IPS-20b (cell line): ENCODE results near the gene WDR45.

Experiments
- H3K27ac ChIP-seq: one replicate; pipeline ENCODE4 v1.5.1; 2013; ENCODE audit warnings: low read length
- H3K27me3 ChIP-seq: 2 replicates; pipeline ENCODE4 v1.6.1; 2013; ENCODE audit warnings: mild to moderate bottlenecking, low read length, inconsistent platforms; ENCODE audit not compliant: insufficient read depth
- H3K36me3 ChIP-seq: 2 replicates; pipeline ENCODE4 v1.6.1; 2013; ENCODE audit warnings: low read depth, mild to moderate bottlenecking, inconsistent platforms, low read length, moderate library complexity; ENCODE audit not compliant: insufficient read depth
- H3K4me1 ChIP-seq: 2 replicates; pipeline ENCODE4 v1.6.1; 2013; ENCODE audit warnings: mild to moderate bottlenecking, control low read depth, inconsistent platforms, low read length, moderate library complexity; ENCODE audit not compliant: insufficient read depth
- H3K4me3 ChIP-seq: 2 replicates; pipeline ENCODE4 v1.5.1; 2013; ENCODE audit warnings: mild to moderate bottlenecking, low read length, inconsistent platforms
- H3K9ac ChIP-seq: 2 replicates; pipeline ENCODE4 v1.6.1; 2013; ENCODE audit warnings: low read depth, mild to moderate bottlenecking, inconsistent platforms, low read length, moderate library complexity
- H3K9me3 ChIP-seq: 2 replicates; pipeline ENCODE4 v1.6.1; 2013; ENCODE audit warnings: mild to moderate bottlenecking, low read depth, low read length, inconsistent platforms; ENCODE audit not compliant: insufficient read depth

The WDR45 gene

GRCh38 chrX:49072712-49073095, 7.0 kb downstream of the WDR45 start:
- H3K27ac ChIP-seq, result no peak overlapping the region
- H3K9me3 ChIP-seq, result no peaks in the 10 kb centered on the region
- H3K4me1 ChIP-seq, result no peaks in the 10 kb centered on the region
- peak overlapping the region; percentile 81 for H3K4me3 ChIP-seq
- H3K36me3 ChIP-seq, result peaks cover 9% of the 10 kb centered on the region; the same call in 1 of the 2 replicates
- no peaks in the 10 kb centered on the region for H3K27me3 ChIP-seq
- H3K9ac ChIP-seq, result peak overlapping the region; percentile 79; the same call in 1 of the 2 replicates

GRCh38 chrX:49071877-49072711, 7.6 kb downstream of the WDR45 start:
- Histone ChIP-seq H3K36me3 (peaks cover 4% of the 10 kb centered on the region; the same call in 1 of the 2 replicates), H3K27ac (no peak overlapping the region), H3K9ac (no peak overlapping the region), H3K27me3 (no peaks in the 10 kb centered on the region), H3K4me3 (no peak overlapping the region; the same call in 1 of the 2 replicates), H3K9me3 (no peaks in the 10 kb centered on the region), H3K4me1 (no peaks in the 10 kb centered on the region)

- Histone ChIP-seq H3K36me3 (no peaks in the 10 kb centered on the region), H3K4me3 (no peak overlapping the region), H3K9ac (no peak overlapping the region), H3K27ac (no peak overlapping the region), H3K4me1 (no peaks in the 10 kb centered on the region), H3K27me3 (no peaks in the 10 kb centered on the region), H3K9me3 (no peaks in the 10 kb centered on the region)
Measured at GRCh38 chrX:49070988-49071387, 8.7 kb downstream of the WDR45 start.

- no peaks in the 10 kb centered on the region for H3K36me3 ChIP-seq
- no peaks in the 10 kb centered on the region for H3K4me1 ChIP-seq
- H3K9ac ChIP-seq, result no peak overlapping the region
- H3K27me3 ChIP-seq, result no peaks in the 10 kb centered on the region
- H3K27ac ChIP-seq, result no peak overlapping the region
- H3K9me3 ChIP-seq, result no peaks in the 10 kb centered on the region
- no peak overlapping the region for H3K4me3 ChIP-seq
Measured at GRCh38 chrX:49069038-49069437, 10.6 kb downstream of the WDR45 start.

- Histone ChIP-seq H3K27me3 (no peaks in the 10 kb centered on the region), H3K27ac (no peak overlapping the region), H3K4me1 (no peaks in the 10 kb centered on the region), H3K36me3 (no peaks in the 10 kb centered on the region), H3K4me3 (no peak overlapping the region), H3K9ac (no peak overlapping the region), H3K9me3 (no peaks in the 10 kb centered on the region)
Measured at GRCh38 chrX:49067285-49068120, 12.2 kb downstream of the WDR45 start.

GRCh38 chrX:49066690-49067089, 13.0 kb downstream of the WDR45 start:
- H3K27ac ChIP-seq, result no peak overlapping the region
- no peaks in the 10 kb centered on the region for H3K4me1 ChIP-seq
- no peaks in the 10 kb centered on the region for H3K36me3 ChIP-seq
- H3K9ac ChIP-seq, result no peak overlapping the region
- no peaks in the 10 kb centered on the region for H3K27me3 ChIP-seq
- H3K9me3 ChIP-seq, result no peaks in the 10 kb centered on the region
- no peak overlapping the region for H3K4me3 ChIP-seq

- Histone ChIP-seq H3K4me3 (no peak overlapping the region), H3K27me3 (no peaks in the 10 kb centered on the region), H3K4me1 (no peaks in the 10 kb centered on the region), H3K9me3 (no peaks in the 10 kb centered on the region), H3K9ac (no peak overlapping the region), H3K36me3 (no peaks in the 10 kb centered on the region), H3K27ac (no peak overlapping the region)
Measured at GRCh38 chrX:49066278-49066677, 13.4 kb downstream of the WDR45 start.

- H3K9me3 ChIP-seq, result no peaks in the 10 kb centered on the region
- H3K36me3 ChIP-seq, result no peaks in the 10 kb centered on the region
Measured at GRCh38 chrX:49064735-49065134, 15.0 kb downstream of the WDR45 start.

GRCh38 chrX:49064303-49064702, 15.4 kb downstream of the WDR45 start:
- Histone ChIP-seq H3K4me1 (no peaks in the 10 kb centered on the region; the same call in 1 of the 2 replicates), H3K9me3 (no peaks in the 10 kb centered on the region), H3K9ac (no peak overlapping the region), H3K27me3 (no peaks in the 10 kb centered on the region), H3K4me3 (no peak overlapping the region), H3K27ac (no peak overlapping the region), H3K36me3 (no peaks in the 10 kb centered on the region)

More at GRCh38 chrX:49064735-49065134, 15.0 kb downstream of the WDR45 start:
- H3K27ac ChIP-seq, result no peak overlapping the region
- no peaks in the 10 kb centered on the region; the same call in 1 of the 2 replicates for H3K4me1 ChIP-seq
- H3K4me3 ChIP-seq, result no peak overlapping the region
- no peak overlapping the region for H3K9ac ChIP-seq
- no peaks in the 10 kb centered on the region for H3K27me3 ChIP-seq

- Histone ChIP-seq H3K4me1 (no peaks in the 10 kb centered on the region; the same call in 1 of the 2 replicates), H3K36me3 (no peaks in the 10 kb centered on the region), H3K9me3 (no peaks in the 10 kb centered on the region)
Measured at GRCh38 chrX:49063715-49064114, 16.0 kb downstream of the WDR45 start.

GRCh38 chrX:49061916-49062315, 17.8 kb downstream of the WDR45 start:
- H3K9me3 ChIP-seq, result no peaks in the 10 kb centered on the region
- no peaks in the 10 kb centered on the region for H3K36me3 ChIP-seq
- H3K9ac ChIP-seq, result no peak overlapping the region

More at GRCh38 chrX:49063715-49064114, 16.0 kb downstream of the WDR45 start:
- Histone ChIP-seq H3K27me3 (no peaks in the 10 kb centered on the region), H3K4me3 (no peak overlapping the region), H3K27ac (no peak overlapping the region), H3K9ac (no peak overlapping the region)

More at GRCh38 chrX:49061916-49062315, 17.8 kb downstream of the WDR45 start:
- no peaks in the 10 kb centered on the region for H3K27me3 ChIP-seq
- H3K4me3 ChIP-seq, result no peak overlapping the region
- H3K4me1 ChIP-seq, result no peaks in the 10 kb centered on the region; the same call in 1 of the 2 replicates
- no peak overlapping the region for H3K27ac ChIP-seq
